Glutamatergic neuron (in vitro differentiated cells): Measurements from ENCODE around the gene TMEM183A. TPM values are rescaled to one million over a fixed set of nuclear protein-coding genes. Genes with fewer than 3 reads are reported as not detected.

Experiments
- DNase-seq: peaks from one replicate; pipeline ENCODE4 v3.0.0; 2022
- H3K27ac Mint-ChIP-seq: one replicate; pipeline ENCODE4 v1.8.0; 2020; ENCODE audit warnings: mild to moderate bottlenecking, mixed read lengths, inconsistent platforms; ENCODE audit not compliant: unreplicated experiment
- H3K27me3 Mint-ChIP-seq: one replicate; pipeline ENCODE4 v1.8.0; 2020; ENCODE audit warnings: mild to moderate bottlenecking, moderate library complexity, mixed read lengths, inconsistent platforms; ENCODE audit not compliant: unreplicated experiment
- H3K36me3 Mint-ChIP-seq: one replicate; pipeline ENCODE4 v1.8.0; 2020; ENCODE audit warnings: mild to moderate bottlenecking, mixed read lengths, inconsistent platforms; ENCODE audit not compliant: unreplicated experiment
- H3K4me1 Mint-ChIP-seq: one replicate; pipeline ENCODE4 v1.8.0; 2020; ENCODE audit warnings: mild to moderate bottlenecking, low read depth, mixed read lengths, inconsistent platforms; ENCODE audit not compliant: unreplicated experiment
- H3K4me3 Mint-ChIP-seq: one replicate; pipeline ENCODE4 v1.8.0; 2020; ENCODE audit warnings: mild to moderate bottlenecking, mixed read lengths, inconsistent platforms; ENCODE audit not compliant: unreplicated experiment
- H3K9me3 Mint-ChIP-seq: one replicate; pipeline ENCODE4 v1.8.0; 2020; ENCODE audit warnings: mild to moderate bottlenecking, moderate library complexity, mixed read lengths, inconsistent platforms; ENCODE audit not compliant: unreplicated experiment
- CTCF ChIP-seq: fragments of 200-600 bp; sonication (generic); IDR thresholded peaks from one replicate; pipeline ENCODE4 v1.5.0; 2021; ENCODE audit not compliant: partially characterized antibody, unreplicated experiment
- total RNA-seq: library from RNA; stranded (reverse); fragmentation: NEBNext Ultra II Directional; extraction: Animal tissue kit (Norgen Biotek cat#: 25700); gene quantifications from one replicate; pipeline ENCODE4 v1.2.1, GENCODE V29; 2021; ENCODE audit not compliant: unreplicated experiment

The TMEM183A gene
- total RNA-seq, 1 donor from 2014 or later = 61.5 TPM

GRCh38 chr1:202967684-202968281, 39.4 kb upstream of the TMEM183A start:
- no peaks in the 10 kb centered on the region for H3K27me3 Mint-ChIP-seq
- no peak for TF ChIP-seq CTCF
- H3K9me3 Mint-ChIP-seq = peaks cover 8% of the 10 kb centered on the region

GRCh38 chr1:202968351-202968750, 38.8 kb upstream of the TMEM183A start:
- H3K36me3 Mint-ChIP-seq = no peaks in the 10 kb centered on the region
- H3K27ac Mint-ChIP-seq = no peak overlapping the region
- peaks cover 8% of the 10 kb centered on the region for H3K9me3 Mint-ChIP-seq
- DNase-seq = no peak
- H3K4me3 Mint-ChIP-seq = no peak overlapping the region
- peaks cover 21% of the 10 kb centered on the region for H3K4me1 Mint-ChIP-seq
- TF ChIP-seq CTCF = no peak
- no peaks in the 10 kb centered on the region for H3K27me3 Mint-ChIP-seq

More at GRCh38 chr1:202967684-202968281, 39.4 kb upstream of the TMEM183A start:
- Mint-ChIP-seq H3K4me1 (peaks cover 21% of the 10 kb centered on the region), H3K27ac (peak overlapping the region; percentile 38), H3K4me3 (peak overlapping the region; percentile 97), H3K36me3 (no peaks in the 10 kb centered on the region)
- DNase-seq = no peak

GRCh38 chr1:202968895-202969295, 38.3 kb upstream of the TMEM183A start:
- peak; percentile 65 for TF ChIP-seq CTCF
- Mint-ChIP-seq H3K36me3 (no peaks in the 10 kb centered on the region), H3K9me3 (peaks cover 8% of the 10 kb centered on the region), H3K27me3 (no peaks in the 10 kb centered on the region), H3K27ac (no peak overlapping the region), H3K4me3 (no peak overlapping the region), H3K4me1 (peaks cover 21% of the 10 kb centered on the region)
- DNase-seq = no peak

GRCh38 chr1:202972046-202972445, 35.1 kb upstream of the TMEM183A start:
- no peak for DNase-seq
- no peak overlapping the region for H3K27ac Mint-ChIP-seq
- H3K4me3 Mint-ChIP-seq = no peak overlapping the region

More at GRCh38 chr1:202972046-202972445, 35.1 kb upstream of the TMEM183A start:
- Mint-ChIP-seq H3K4me1 (no peaks in the 10 kb centered on the region), H3K9me3 (peaks cover 3% of the 10 kb centered on the region), H3K27me3 (no peaks in the 10 kb centered on the region), H3K36me3 (no peaks in the 10 kb centered on the region)
- TF ChIP-seq CTCF = no peak
